K562 (cell line): Measurements from ENCODE around the gene ACOT7.

Experiments
- CBFB ChIP-seq: sonication (generic); formaldehyde crosslinking; IDR thresholded peaks from 2 replicates; pipeline ENCODE4 v1.4.0; 2020; ENCODE audit warnings: mild to moderate bottlenecking, missing genetic modification reagents
- ELF1 ChIP-seq: fragments of 200-800 bp; sonication (Bioruptor generic); IDR thresholded peaks from 2 replicates; pipeline ENCODE4 v1.6.1; 2016; ENCODE audit warnings: missing genetic modification characterization, missing compliant biosample characterization
- FOXK2 ChIP-seq, 2 experiments: fragments of 450-650 bp; IDR thresholded peaks in 1 of 2; conservative IDR thresholded peaks in 1 of 2; 2 replicates each; pipeline ENCODE4 v1.6.1; 2016; ENCODE audit warnings: low read depth in 2 of 2, mild to moderate bottlenecking in 1 of 2
- GATAD2A ChIP-seq: fragments of 450-650 bp; IDR thresholded peaks from 2 replicates; pipeline ENCODE4 v1.6.1; 2017
- ZNF121 ChIP-seq: sonication (generic); formaldehyde crosslinking; conservative IDR thresholded peaks from 2 replicates; pipeline ENCODE4 v1.8.0; 2022; ENCODE audit warnings: missing genetic modification reagents
- ZNF778 ChIP-seq: fragments of 450-650 bp; formaldehyde crosslinking; IDR thresholded peaks from 2 replicates; pipeline ENCODE4 v1.4.0; 2020; ENCODE audit warnings: mild to moderate bottlenecking, moderate library complexity
- TF ChIP-seq, protein P1 (sequence below), 3 experiments: IDR thresholded peaks in 2 of 3; conservative IDR thresholded peaks in 1 of 3; 2 replicates each; pipeline ENCODE4 v1.5.1; 2011 to 2012; ENCODE audit warnings: low read length in 3 of 3, mild to moderate bottlenecking in 3 of 3, control low read depth in 2 of 3, improper control_type of control experiment in 1 of 3, inconsistent platforms in 1 of 3, low read depth in 1 of 3, mixed read lengths in 1 of 3, moderate library complexity in 1 of 3; ENCODE audit not compliant: insufficient read depth in 2 of 3

DNA sequence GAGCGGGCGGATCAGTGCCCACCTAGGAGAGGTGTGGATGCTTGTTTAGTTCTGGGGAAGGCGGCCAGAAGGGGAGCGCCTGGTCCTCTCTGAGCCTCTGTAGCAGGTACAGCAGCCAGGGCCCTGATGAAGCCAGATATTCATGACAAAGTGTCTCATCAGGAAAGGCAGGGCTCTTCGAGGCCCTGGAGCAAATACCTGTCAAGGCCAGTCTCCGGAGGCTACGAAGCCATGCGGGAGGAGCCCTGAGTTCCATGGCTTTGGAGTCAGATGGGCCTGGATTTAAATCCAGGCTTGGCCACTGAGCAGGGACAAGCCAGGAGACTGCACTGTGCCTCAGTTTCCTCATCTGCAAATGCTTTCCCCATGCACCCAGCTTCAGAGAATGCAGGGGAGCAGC is 107.3 kb downstream of the ACOT7 start:
- TF ChIP-seq GATAD2A = no peak
- no peak for TF ChIP-seq ZNF778
- no peak for TF ChIP-seq ELF1 (tag)
- TF ChIP-seq FOXK2 (conservative IDR thresholded peaks at IDR 0.05 in 1 of 2, IDR thresholded peaks at IDR 0.05 in 1 of 2; ENCODE audit: low read depth in 2 of 2) = no peak
- TF ChIP-seq, protein P1, sequence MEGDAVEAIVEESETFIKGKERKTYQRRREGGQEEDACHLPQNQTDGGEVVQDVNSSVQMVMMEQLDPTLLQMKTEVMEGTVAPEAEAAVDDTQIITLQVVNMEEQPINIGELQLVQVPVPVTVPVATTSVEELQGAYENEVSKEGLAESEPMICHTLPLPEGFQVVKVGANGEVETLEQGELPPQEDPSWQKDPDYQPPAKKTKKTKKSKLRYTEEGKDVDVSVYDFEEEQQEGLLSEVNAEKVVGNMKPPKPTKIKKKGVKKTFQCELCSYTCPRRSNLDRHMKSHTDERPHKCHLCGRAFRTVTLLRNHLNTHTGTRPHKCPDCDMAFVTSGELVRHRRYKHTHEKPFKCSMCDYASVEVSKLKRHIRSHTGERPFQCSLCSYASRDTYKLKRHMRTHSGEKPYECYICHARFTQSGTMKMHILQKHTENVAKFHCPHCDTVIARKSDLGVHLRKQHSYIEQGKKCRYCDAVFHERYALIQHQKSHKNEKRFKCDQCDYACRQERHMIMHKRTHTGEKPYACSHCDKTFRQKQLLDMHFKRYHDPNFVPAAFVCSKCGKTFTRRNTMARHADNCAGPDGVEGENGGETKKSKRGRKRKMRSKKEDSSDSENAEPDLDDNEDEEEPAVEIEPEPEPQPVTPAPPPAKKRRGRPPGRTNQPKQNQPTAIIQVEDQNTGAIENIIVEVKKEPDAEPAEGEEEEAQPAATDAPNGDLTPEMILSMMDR (IDR thresholded peaks at IDR 0.05 in 2 of 3, conservative IDR thresholded peaks at IDR 0.05 in 1 of 3; ENCODE audit: insufficient read depth in 2 of 3, low read depth in 1 of 3, low read length in 3 of 3) = no peak
- no peak for TF ChIP-seq ZNF121 (CRISPR knock-in tag)
- no peak for TF ChIP-seq CBFB
